Heart left ventricle (tissue), 16 donors: ENCODE measurements around the gene EMC9. TPM values are rescaled to one million over a fixed set of nuclear protein-coding genes. Genes with fewer than 3 reads are reported as not detected.

ENCODE experiments used
- ATAC-seq, 4 donors: fragments of 200-7000 bp; cut with Tn5 transposase; one replicate each; pipeline ENCODE4 v1.9.1; 2020 to 2022; ENCODE audit warnings: moderate library complexity in 4 of 4, mild to moderate bottlenecking in 3 of 4, moderate number of reproducible peaks in 1 of 4
- DNase-seq, 5 donors: peaks; one replicate each; pipeline ENCODE4 v3.0.0-alpha.2; 2020
- H3K27ac ChIP-seq, 12 donors: fragments of 200-600 bp; sonication (generic) in 4 of 12; one replicate each; pipeline versions ENCODE4 v1.5.0 to v1.8.0; 2016 to 2022; ENCODE audit warnings: mild to moderate bottlenecking in 2 of 12
- H3K27me3 ChIP-seq, 9 donors: fragments of 200-600 bp; sonication (generic) in 2 of 9; one replicate each; pipeline versions ENCODE4 v1.5.1 to v1.8.0; 2016 to 2022; ENCODE audit warnings: mild to moderate bottlenecking in 3 of 9
- H3K36me3 ChIP-seq, 9 donors: fragments of 200-600 bp; sonication (generic) in 2 of 9; one replicate each; pipeline versions ENCODE4 v1.5.0 to v1.8.0; 2018 to 2022; ENCODE audit warnings: mild to moderate bottlenecking in 2 of 9
- H3K4me1 ChIP-seq, 12 donors: fragments of 200-600 bp; sonication (generic) in 4 of 12; one replicate each; pipeline versions ENCODE4 v1.5.0 to v1.8.0; 2016 to 2022; ENCODE audit warnings: mild to moderate bottlenecking in 3 of 12
- H3K4me3 ChIP-seq, 12 donors: fragments of 200-600 bp; sonication (generic) in 4 of 12; one replicate each; pipeline versions ENCODE4 v1.5.0 to v1.8.0; 2017 to 2022; ENCODE audit warnings: mild to moderate bottlenecking in 9 of 12, moderate library complexity in 4 of 12
- H3K9me3 ChIP-seq, 12 donors: fragments of 200-600 bp; sonication (generic) in 4 of 12; one replicate each; pipeline versions ENCODE4 v1.5.0 to v1.8.0; 2016 to 2022; ENCODE audit warnings: mild to moderate bottlenecking in 1 of 12
- POLR2A ChIP-seq, 2 donors: fragments of 450-650 bp; IDR thresholded peaks; one replicate each; pipeline ENCODE4 v1.6.1; 2017; ENCODE audit warnings: antibody characterized with exemption in 2 of 2, mild to moderate bottlenecking in 2 of 2, moderate library complexity in 2 of 2
- WGBS, 4 donors: extraction: QIAGEN DNeasy Blood & Tissue Kit in 2 of 4; methylation state at CpG; one replicate each; pipeline versions ENCODE4 v1.1.5 to v1.1.7; 2013 to 2018; 5-methylcytosine and 5-hydroxymethylcytosine counted together
- intact Hi-C, 10 donors: fragments of 100-400 bp; cut with DNase I; formaldehyde crosslinking; loops; one replicate each; pipeline versions ENCODE4 v1.11.1 to v1.14.2; 2022
- polyA plus RNA-seq, 2 donors: library from polyadenylated mRNA; stranded (reverse); fragments of 200-250 nt; gene quantifications; one replicate each; pipeline ENCODE4 v1.2.3, GENCODE V29; 2013
- total RNA-seq, 9 donors: library from RNA; depleted of rRNA in 2 of 9; stranded (reverse); fragments of >200 nt in 2 of 9; fragmentation: NEBNext Ultra II Directional in 3 of 9; extraction: Animal tissue kit (Norgen Biotek cat#: 25700) in 3 of 9; gene quantifications; one replicate each; pipeline versions ENCODE4 v1.1.0 to v1.2.4, GENCODE V29; 2016 to 2023
- TF ChIP-seq, protein P1 (sequence below), 12 donors: fragments of 200-600 bp; sonication (generic) in 4 of 12; IDR thresholded peaks; one replicate each; pipeline versions ENCODE4 v1.5.0 to v1.8.0; 2018 to 2022; ENCODE audit warnings: antibody characterized with exemption in 12 of 12, mild to moderate bottlenecking in 5 of 12
- donor health status: ischemic (EF 13 %, LVEDD 7.1; RV severe dilation, severe dysfunction).
- donor health status: healthy with polysubstance abuse.
- donor health status: DM: no; HTN: yes; CAD: no.
- donor health status: DM: no; HTN: no; CAD: no.
- donor health status: ischemic (EF 25% LVEDD 6.9; RV normal size, moderate dysfunction).
- donor health status: ischemic (EF 25% LVEDD 5.7; RV mildly dilated, moderate dysfunction).
- donor health status: healthy.
- donor health status: DM: yes; HTN: yes; CAD: no.
- donor health status: ischemic (EF 35%, LVEDD 5.7; RV mildly dilated, moderate dysfunction).
- donor health status: nonischemic (EF 11% LVEDD 7.7; RV severe dilation, severe dysfunction).
- donor health status: DM: yes; HTN: yes; CAD: no.
- donor health status: PGD.
- donor health status: ischemic (EF 29% LVEDD 5.4; RV normal size, mild dysfunction).
- donor health status: nonischemic (EF 23%, LVEDD 6.1; RV moderate dilation, normal function).

EMC9 gene
- total and polyA plus RNA-seq, 11 donors, result 9.6 to 30.6 (median 15.2) TPM

DNA sequence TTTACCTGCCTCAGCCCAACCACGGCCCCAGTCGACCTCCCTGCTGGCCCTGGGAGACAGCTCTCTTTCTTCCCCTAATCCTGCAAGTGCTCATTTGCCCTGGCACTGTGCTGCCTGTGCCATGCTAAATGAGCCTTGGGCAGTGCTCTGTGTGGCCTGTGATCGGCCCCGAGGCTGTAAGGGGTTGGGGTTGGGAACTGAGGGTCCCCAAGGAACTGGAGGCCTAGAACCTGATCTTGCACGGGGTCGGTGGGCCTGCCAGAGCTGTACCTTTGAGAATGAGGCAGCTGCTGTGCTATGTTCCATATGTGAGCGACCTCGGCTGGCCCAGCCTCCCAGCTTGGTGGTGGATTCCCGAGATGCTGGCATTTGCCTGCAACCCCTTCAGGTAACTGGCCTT is 8.7 kb upstream of the EMC9 start:
- TF ChIP-seq POLR2A (IDR thresholded peaks at IDR 0.05), result no peak
- TF ChIP-seq, protein P1, sequence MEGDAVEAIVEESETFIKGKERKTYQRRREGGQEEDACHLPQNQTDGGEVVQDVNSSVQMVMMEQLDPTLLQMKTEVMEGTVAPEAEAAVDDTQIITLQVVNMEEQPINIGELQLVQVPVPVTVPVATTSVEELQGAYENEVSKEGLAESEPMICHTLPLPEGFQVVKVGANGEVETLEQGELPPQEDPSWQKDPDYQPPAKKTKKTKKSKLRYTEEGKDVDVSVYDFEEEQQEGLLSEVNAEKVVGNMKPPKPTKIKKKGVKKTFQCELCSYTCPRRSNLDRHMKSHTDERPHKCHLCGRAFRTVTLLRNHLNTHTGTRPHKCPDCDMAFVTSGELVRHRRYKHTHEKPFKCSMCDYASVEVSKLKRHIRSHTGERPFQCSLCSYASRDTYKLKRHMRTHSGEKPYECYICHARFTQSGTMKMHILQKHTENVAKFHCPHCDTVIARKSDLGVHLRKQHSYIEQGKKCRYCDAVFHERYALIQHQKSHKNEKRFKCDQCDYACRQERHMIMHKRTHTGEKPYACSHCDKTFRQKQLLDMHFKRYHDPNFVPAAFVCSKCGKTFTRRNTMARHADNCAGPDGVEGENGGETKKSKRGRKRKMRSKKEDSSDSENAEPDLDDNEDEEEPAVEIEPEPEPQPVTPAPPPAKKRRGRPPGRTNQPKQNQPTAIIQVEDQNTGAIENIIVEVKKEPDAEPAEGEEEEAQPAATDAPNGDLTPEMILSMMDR (IDR thresholded peaks at IDR 0.05), result no peak
- H3K9me3 ChIP-seq, result no peaks in the 10 kb centered on the region
- DNase-seq, result peak in 1 of 5 donors; percentile 47
- intact Hi-C loops, result loop anchor here in 1 of 10 donors (10.0 kb wide), 1 partner anchor 85 kb away; no protein-coding TSS in a partner anchor
- ATAC-seq, result no peak
- H3K4me3 ChIP-seq, result no peak overlapping the region
- 86 to 94% (median 90%) methylated on average over 9 of the region's 9 CpGs for WGBS, 4 donors
- peaks cover 6 to 31% (median 22%) of the 10 kb centered on the region in 12 donors for H3K4me1 ChIP-seq
- no peak overlapping the region for H3K27ac ChIP-seq
- H3K27me3 ChIP-seq, result no peaks in the 10 kb centered on the region
- peaks cover 0 to 67% (median 62%) of the 10 kb centered on the region in 9 donors for H3K36me3 ChIP-seq

DNA sequence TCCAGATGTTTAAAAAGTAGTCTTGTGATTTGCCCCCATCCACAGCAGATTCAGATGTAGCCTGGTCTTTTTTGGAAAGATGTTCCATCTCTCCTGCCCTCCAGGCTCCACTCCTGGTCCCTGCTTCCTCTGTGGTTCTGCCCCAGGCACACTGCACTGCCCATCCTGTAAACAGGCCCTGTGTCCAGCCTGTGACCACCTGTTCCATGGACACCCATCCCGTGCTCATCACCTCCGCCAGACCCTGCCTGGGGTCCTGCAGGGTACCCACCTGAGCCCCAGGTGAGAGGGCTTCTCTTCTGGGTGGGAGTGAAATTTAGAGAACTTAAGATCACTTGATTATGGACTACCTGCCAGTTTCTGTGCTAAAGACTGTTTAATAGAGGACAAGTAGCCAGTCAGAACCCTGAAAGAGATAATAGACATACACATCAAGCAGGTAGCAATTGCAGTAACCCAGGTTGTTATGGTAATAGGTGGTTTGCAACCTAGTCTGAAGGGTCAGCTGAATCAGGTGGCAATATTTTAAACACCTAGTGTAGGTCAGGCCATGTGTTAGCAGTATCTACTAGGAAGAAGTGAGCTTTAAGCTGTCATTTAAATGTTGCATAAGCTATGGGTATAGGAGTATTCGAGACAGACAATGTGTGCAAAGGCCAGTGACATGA is 8.0 kb upstream of the EMC9 start:
- intact Hi-C loops, result loop anchor here in 1 of 10 donors (5.0 kb wide), 1 partner anchor 37 kb away; the partner anchor contains the start of genes DCAF11 and NRL
- 90 to 95% (median 94%) methylated on average over 3 of the region's 3 CpGs for WGBS, 4 donors
- Histone ChIP-seq H3K36me3 (peaks cover 0 to 65% (median 56%) of the 10 kb centered on the region in 9 donors), H3K27me3 (no peaks in the 10 kb centered on the region), H3K27ac (no peak overlapping the region), H3K4me3 (no peak overlapping the region), H3K4me1 (peaks cover 6 to 35% (median 22%) of the 10 kb centered on the region in 12 donors), H3K9me3 (no peaks in the 10 kb centered on the region)
- no peak for ATAC-seq
- TF ChIP-seq, protein P1 (IDR thresholded peaks at IDR 0.05), result no peak
- no peak for TF ChIP-seq POLR2A (IDR thresholded peaks at IDR 0.05)
- no peak for DNase-seq

DNA sequence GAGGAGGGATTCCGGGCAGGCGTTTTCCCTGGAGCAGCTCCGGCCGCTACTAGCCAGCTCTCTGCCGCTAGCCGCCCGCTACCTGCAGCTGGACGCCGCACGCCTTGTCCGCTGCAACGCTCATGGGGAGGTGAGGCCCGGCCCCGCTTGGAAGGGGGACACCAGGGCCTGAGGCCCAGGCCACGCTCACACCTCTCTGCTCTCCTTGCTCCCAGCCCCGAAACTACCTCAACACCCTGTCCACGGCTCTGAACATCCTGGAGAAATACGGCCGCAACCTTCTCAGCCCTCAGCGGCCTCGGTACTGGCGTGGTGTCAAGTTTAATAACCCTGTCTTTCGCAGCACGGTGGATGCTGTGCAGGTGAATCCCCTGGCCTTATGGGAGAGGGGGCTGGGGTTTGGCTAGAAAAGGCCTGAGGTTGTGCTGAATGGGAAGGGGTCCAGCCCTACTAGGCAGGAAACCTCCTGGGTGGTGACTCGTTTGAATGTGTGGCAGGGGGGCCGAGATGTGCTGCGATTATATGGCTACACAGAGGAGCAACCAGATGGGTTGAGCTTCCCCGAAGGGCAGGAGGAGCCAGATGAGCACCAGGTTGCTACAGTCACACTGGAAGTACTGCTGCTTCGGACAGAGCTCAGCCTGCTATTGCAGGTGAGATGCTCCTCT is 6.5 kb upstream of the EMC9 start:
- Histone ChIP-seq H3K4me1 (peaks cover 6 to 45% (median 22%) of the 10 kb centered on the region in 12 donors), H3K4me3 (peak overlapping the region; percentile 57 to 94 (median 84)), H3K27me3 (no peaks in the 10 kb centered on the region), H3K36me3 (peaks cover 0 to 66% (median 53%) of the 10 kb centered on the region in 9 donors), H3K27ac (peak overlapping the region; percentile 39 to 97 (median 94)), H3K9me3 (no peaks in the 10 kb centered on the region)
- DNase-seq (no peak), ATAC-seq (peak in 1 of 4 donors; percentile 0)
- no peak for TF ChIP-seq POLR2A (IDR thresholded peaks at IDR 0.05)
- TF ChIP-seq, protein P1 (IDR thresholded peaks at IDR 0.05), result no peak
- WGBS, 4 donors, result 5 to 11% (median 6%) methylated on average over 19 to 29 of the region's 29 CpGs
- intact Hi-C loops, result loop anchor here in 2 of 10 donors (1.0 to 5.0 kb wide), 2 partner anchors 13 to 36 kb away; partner anchors contain the start of genes DCAF11 (in 1 of the 2), IRF9 (in 1 of the 2) and NRL (in 1 of the 2)
